ENCODE results near the gene GAMT. TPM values are rescaled to one million over a fixed set of nuclear protein-coding genes. Genes with fewer than 3 reads are reported as not detected.
A peak's percentile ranks its signal among the peaks of the same experiment; 100 is the strongest.

GAMT gene
- total and polyA plus RNA-seq, 2 donors (not counting 3 experiments of a cell fraction or from before 2014, with no cell fraction given) = 22.1 to 36.9 TPM

DNA sequence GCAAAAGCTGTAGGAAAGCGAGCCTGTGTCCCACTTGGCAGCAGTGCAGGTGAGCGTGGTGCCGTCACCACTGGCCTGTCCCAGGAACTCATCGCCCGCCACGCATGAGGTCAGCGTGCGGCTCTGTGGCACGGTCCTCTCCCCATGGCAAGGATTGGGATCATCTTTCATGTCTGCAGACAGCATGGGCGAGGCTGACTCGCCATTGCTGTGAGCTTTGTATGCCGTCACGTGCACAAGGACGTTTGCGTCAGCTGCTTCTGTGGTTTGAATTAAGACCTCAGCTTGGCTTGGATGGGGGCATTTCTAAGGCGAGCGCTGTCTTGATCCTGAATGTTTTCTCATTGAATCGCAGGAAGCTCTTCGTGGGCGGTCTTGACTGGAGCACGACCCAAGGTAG, 15.8 kb upstream of the GAMT start:
- H3K4me1 ChIP-seq (ENCODE audit: control insufficient read depth, extremely low read depth, insufficient read depth, low read length) = peaks cover 19% of the 10 kb centered on the region
- H3K9ac ChIP-seq (replicated peaks; ENCODE audit: extremely low read depth, insufficient read depth, low read length) = no peak overlapping the region
- FAIRE-seq (no peak), DNase-seq (ENCODE audit: low read depth, low spot score) (no peak)
- no peaks in the 10 kb centered on the region for H3K9me3 ChIP-seq (replicated peaks; ENCODE audit: control insufficient read depth, insufficient read depth, low read length)
- H3K4me2 ChIP-seq (ENCODE audit: insufficient read depth, low read length) = no peak overlapping the region
- peaks cover 10 to 45% of the 10 kb centered on the region in 2 experiments for H3K36me3 ChIP-seq (ENCODE audit: control insufficient read depth in 2 of 2, extremely low read depth in 1 of 2, insufficient read depth in 2 of 2, low read length in 2 of 2)
- intact Hi-C loops (cut with micrococcal nuclease) (no loop called here), dilution Hi-C loops (cut with MboI; ENCODE audit: extremely low pct_ligation_motif_present, low sequenced_read_pairs) (no loop called here)
- no TSS peak for BruUV-seq (replicated peaks)
- no peaks in the 10 kb centered on the region for H3K27me3 ChIP-seq (ENCODE audit: control insufficient read depth in 2 of 2, insufficient read depth in 2 of 2, low read length in 2 of 2)
- H3K4me3 ChIP-seq (replicated peaks in 1 of 3; ENCODE audit: insufficient read depth in 1 of 3, low read depth in 1 of 3, low read length in 3 of 3) = no peak overlapping the region
- no peak overlapping the region for H3K27ac ChIP-seq (ENCODE audit: insufficient read depth, low read depth, low read length)
- no peaks in the 10 kb centered on the region for H3K9me1 ChIP-seq (replicated peaks; ENCODE audit: control insufficient read depth, extremely low read depth, insufficient read depth, low read length)
- ChIA-PET POLR2A (no interaction called here), CTCF (no interaction called here)
- H4K20me1 ChIP-seq (replicated peaks; ENCODE audit: control insufficient read depth, extremely low read depth, insufficient read depth, low read length) = no peaks in the 10 kb centered on the region
- peaks cover 89% of the 10 kb centered on the region for H3K79me2 ChIP-seq (ENCODE audit: control insufficient read depth, insufficient read depth, low read length)
- no peak overlapping the region for H2AFZ ChIP-seq (ENCODE audit: low read depth, low read length)
- TF ChIP-seq JUN (IDR thresholded peaks at IDR 0.05; ENCODE audit: borderline replicate concordance, insufficient read depth, insufficient read length, low read depth) = no peak
- no peak for TF ChIP-seq FOS (IDR thresholded peaks at IDR 0.05; ENCODE audit: borderline replicate concordance, insufficient read depth, low read length)
- no peak for TF ChIP-seq MYC (IDR thresholded peaks at IDR 0.05; ENCODE audit: low read depth, low read length)
- no peak for TF ChIP-seq GATA2 (IDR thresholded peaks at IDR 0.05; ENCODE audit: insufficient read depth, insufficient read length, low read depth, low read length)

DNA sequence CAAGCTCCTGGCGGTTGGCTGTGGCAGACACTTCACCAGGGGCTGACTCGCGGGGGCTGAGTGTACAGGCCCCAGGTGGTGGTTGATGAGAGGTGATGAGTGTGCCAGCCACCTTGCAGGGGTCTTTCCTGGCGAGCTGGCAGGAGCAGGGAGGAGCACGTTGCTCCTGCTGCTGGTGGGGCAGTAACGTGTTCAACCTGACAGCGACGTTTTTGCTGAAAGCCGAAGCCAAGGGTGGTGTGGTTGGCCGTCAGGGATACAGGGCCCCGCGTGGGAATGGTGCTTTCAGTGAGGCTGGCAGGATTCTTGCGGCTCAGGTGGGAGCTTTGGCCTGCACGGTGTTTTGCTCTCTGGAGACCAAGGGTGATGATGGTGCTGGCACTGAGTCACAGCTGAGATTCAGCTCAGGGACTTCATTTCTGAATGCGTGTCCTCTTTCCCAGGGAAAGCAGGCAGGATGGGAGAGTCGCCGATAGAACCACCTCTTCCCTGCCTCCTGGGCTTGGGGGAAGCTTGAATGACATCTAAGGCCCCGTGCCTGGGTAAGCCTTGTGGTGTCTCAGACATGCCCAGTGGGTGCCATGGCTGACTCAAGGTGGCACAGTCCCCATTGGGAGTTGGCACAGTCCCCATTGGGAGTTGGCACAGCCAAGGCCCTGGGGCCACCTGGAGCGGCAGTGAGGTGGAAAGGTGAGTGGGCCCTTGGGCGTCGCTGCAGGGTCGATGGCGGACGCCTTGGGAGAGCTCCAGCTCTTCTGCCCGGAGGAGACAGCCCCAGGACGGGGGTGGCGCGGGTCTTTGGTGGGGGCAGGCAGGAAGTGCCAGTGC, 14.9 kb upstream of the GAMT start:
- Histone ChIP-seq H3K79me2 (ENCODE audit: control insufficient read depth, insufficient read depth, low read length) (peaks cover 92% of the 10 kb centered on the region), H3K9ac (replicated peaks; ENCODE audit: extremely low read depth, insufficient read depth, low read length) (no peak overlapping the region), H3K27ac (ENCODE audit: insufficient read depth, low read depth, low read length) (peak overlapping the region; percentile 71), H4K20me1 (replicated peaks; ENCODE audit: control insufficient read depth, extremely low read depth, insufficient read depth, low read length) (no peaks in the 10 kb centered on the region), H3K9me1 (replicated peaks; ENCODE audit: control insufficient read depth, extremely low read depth, insufficient read depth, low read length) (no peaks in the 10 kb centered on the region), H3K36me3 (ENCODE audit: control insufficient read depth in 2 of 2, extremely low read depth in 1 of 2, insufficient read depth in 2 of 2, low read length in 2 of 2) (peaks cover 8 to 36% of the 10 kb centered on the region in 2 experiments), H3K9me3 (replicated peaks; ENCODE audit: control insufficient read depth, insufficient read depth, low read length) (no peaks in the 10 kb centered on the region), H3K4me3 (replicated peaks in 1 of 3; ENCODE audit: insufficient read depth in 1 of 3, low read depth in 1 of 3, low read length in 3 of 3) (no peak overlapping the region), H2AFZ (ENCODE audit: low read depth, low read length) (no peak overlapping the region), H3K27me3 (ENCODE audit: control insufficient read depth in 2 of 2, insufficient read depth in 2 of 2, low read length in 2 of 2) (no peaks in the 10 kb centered on the region), H3K4me1 (ENCODE audit: control insufficient read depth, extremely low read depth, insufficient read depth, low read length) (peaks cover 19% of the 10 kb centered on the region), H3K4me2 (ENCODE audit: insufficient read depth, low read length) (peak overlapping the region; percentile 1)
- dilution Hi-C loops (cut with MboI; ENCODE audit: extremely low pct_ligation_motif_present, low sequenced_read_pairs) = no loop called here
- no peak for TF ChIP-seq EZH2 (IDR thresholded peaks at IDR 0.05; ENCODE audit: borderline replicate concordance, low read depth, low read length, severe bottlenecking)
- no peak for TF ChIP-seq MYC (IDR thresholded peaks at IDR 0.05; ENCODE audit: low read depth, low read length)
- no peak for TF ChIP-seq GATA2 (IDR thresholded peaks at IDR 0.05; ENCODE audit: insufficient read depth, insufficient read length, low read depth, low read length)
- no peak for TF ChIP-seq FOS (IDR thresholded peaks at IDR 0.05; ENCODE audit: borderline replicate concordance, insufficient read depth, low read length)
- TF ChIP-seq POLR2AphosphoS5 (IDR thresholded peaks at IDR 0.05; ENCODE audit: insufficient read depth, low read depth, low read length) = no peak
- TF ChIP-seq, protein P1, sequence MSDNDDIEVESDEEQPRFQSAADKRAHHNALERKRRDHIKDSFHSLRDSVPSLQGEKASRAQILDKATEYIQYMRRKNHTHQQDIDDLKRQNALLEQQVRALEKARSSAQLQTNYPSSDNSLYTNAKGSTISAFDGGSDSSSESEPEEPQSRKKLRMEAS (IDR thresholded peaks at IDR 0.05; ENCODE audit: insufficient read depth, insufficient read length) = no peak
- ChIA-PET CTCF (interaction anchor here (1.0 kb wide), 1 partner anchor 137 kb away, joined by 3 read pairs; no protein-coding TSS in a partner anchor), POLR2A (interaction anchor here (0.6 kb wide), 1 partner anchor 147 kb away, joined by 3 read pairs; the partner anchor contains the start of gene CIRBP)
- BruUV-seq (replicated peaks) = no TSS peak
- FAIRE-seq (no peak), DNase-seq (ENCODE audit: low read depth, low spot score) (no peak)
- intact Hi-C loops (cut with micrococcal nuclease) = no loop called here
